ENCODE measurements around the gene NRTN. TPM values are rescaled to one million over a fixed set of nuclear protein-coding genes. Genes with fewer than 3 reads are reported as not detected.

Gene NRTN
- total RNA-seq, 2 donors from 2014 or later, result 24.1 to 70.9 TPM

DNA sequence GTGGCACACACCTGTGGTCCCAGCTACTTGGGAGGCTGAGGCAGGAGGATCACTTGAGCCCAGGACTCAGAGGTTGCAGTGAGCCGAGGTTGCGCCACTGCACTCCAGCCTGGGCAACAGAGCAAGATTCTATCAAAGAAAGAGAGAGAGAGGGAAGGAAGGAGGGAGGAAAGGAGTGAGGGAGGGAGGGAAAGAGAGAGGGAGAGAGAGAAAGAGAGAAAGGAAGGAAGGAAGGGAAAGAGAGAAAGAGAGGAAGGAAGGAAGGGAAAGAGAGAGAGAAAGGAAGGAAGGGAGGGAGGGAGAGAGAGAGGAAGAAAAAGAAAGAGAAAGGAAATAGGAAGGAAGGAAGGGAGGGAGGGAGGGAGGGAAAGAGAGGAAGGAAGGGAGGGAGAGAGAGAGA lies 12.4 kb downstream of the NRTN start:
- no peak for DNase-seq
- no peak for ATAC-seq
- Histone ChIP-seq H3K36me3 (replicated peaks in 1 of 2; ENCODE audit: insufficient read depth in 1 of 2, low read depth in 2 of 2) (no peaks in the 10 kb centered on the region), H3K4me3 (no peak overlapping the region), H3K9me3 (no peaks in the 10 kb centered on the region), H3K27me3 (no peaks in the 10 kb centered on the region), H3K4me1 (peaks cover 14% of the 10 kb centered on the region), H3K27ac (no peak overlapping the region)
- no peak for TF ChIP-seq POLR2A (IDR thresholded peaks at IDR 0.05)
- TF ChIP-seq, protein P1, sequence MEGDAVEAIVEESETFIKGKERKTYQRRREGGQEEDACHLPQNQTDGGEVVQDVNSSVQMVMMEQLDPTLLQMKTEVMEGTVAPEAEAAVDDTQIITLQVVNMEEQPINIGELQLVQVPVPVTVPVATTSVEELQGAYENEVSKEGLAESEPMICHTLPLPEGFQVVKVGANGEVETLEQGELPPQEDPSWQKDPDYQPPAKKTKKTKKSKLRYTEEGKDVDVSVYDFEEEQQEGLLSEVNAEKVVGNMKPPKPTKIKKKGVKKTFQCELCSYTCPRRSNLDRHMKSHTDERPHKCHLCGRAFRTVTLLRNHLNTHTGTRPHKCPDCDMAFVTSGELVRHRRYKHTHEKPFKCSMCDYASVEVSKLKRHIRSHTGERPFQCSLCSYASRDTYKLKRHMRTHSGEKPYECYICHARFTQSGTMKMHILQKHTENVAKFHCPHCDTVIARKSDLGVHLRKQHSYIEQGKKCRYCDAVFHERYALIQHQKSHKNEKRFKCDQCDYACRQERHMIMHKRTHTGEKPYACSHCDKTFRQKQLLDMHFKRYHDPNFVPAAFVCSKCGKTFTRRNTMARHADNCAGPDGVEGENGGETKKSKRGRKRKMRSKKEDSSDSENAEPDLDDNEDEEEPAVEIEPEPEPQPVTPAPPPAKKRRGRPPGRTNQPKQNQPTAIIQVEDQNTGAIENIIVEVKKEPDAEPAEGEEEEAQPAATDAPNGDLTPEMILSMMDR (IDR thresholded peaks at IDR 0.05), result no peak
- intact Hi-C loops (cut with DNase I), result no loop called here
- WGBS, 2 donors, result 90 to 94% methylated on average over 2 of the region's 2 CpGs

DNA sequence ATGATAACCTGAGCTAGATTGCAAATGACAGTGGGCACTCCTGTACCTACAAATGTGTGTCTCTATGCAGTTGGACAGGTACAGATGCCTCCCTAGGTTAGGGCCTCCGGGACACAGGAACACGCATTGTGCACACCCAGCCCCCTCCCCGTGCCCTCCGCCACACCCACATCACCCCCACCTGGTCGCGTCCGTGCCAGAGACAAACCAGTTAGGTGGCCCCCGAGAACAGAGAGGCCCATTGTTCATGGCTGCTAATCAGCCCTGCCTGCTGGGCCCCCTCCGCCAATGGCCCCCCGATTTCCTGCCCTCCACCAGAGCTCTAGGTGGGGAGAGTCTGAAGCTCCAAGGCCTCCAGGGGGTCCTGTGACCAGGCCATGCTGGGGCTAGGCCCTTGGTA lies 13.7 kb downstream of the NRTN start:
- Histone ChIP-seq H3K4me3 (no peak overlapping the region), H3K9me3 (no peaks in the 10 kb centered on the region), H3K4me1 (peaks cover 17% of the 10 kb centered on the region), H3K27me3 (no peaks in the 10 kb centered on the region), H3K36me3 (replicated peaks in 1 of 2; ENCODE audit: insufficient read depth in 1 of 2, low read depth in 2 of 2) (no peaks in the 10 kb centered on the region), H3K27ac (peak overlapping the region in 3 of 4 donors; percentile 20 to 45 (median 41))
- no peak for TF ChIP-seq POLR2A (IDR thresholded peaks at IDR 0.05)
- TF ChIP-seq, protein P1 (IDR thresholded peaks at IDR 0.05), result no peak
- DNase-seq, result peak in 3 of 4 donors; percentile 40 to 53 (median 48)
- 40 to 100% methylated on average over 1 to 10 of the region's 10 CpGs for WGBS, 2 donors
- peak; percentile 56 for ATAC-seq
- intact Hi-C loops (cut with DNase I), result no loop called here

DNA sequence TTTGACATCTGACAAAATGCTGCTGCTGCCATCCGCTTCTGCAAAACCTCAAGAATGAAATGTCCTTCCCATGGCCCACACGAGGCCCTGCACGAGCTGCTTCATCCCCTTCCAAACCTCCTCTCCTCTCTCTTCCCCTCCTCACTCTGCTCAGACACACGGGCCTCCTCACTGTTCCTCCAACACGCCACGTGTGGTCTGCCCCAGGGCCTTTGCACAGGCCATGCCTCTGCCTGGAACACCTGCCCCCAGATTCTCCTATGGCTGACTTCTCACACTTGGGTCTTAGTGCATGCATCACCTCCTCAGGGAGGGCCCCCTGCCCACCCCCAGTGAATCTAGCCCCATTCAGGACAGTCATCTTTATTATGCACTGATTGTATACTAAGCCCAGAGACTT lies 15.9 kb downstream of the NRTN start:
- H3K27me3 ChIP-seq, result no peaks in the 10 kb centered on the region
- no peaks in the 10 kb centered on the region for H3K36me3 ChIP-seq (replicated peaks in 1 of 2; ENCODE audit: insufficient read depth in 1 of 2, low read depth in 2 of 2)
- ATAC-seq, result no peak
- 75 to 92% methylated on average over 6 of the region's 6 CpGs for WGBS, 2 donors
- DNase-seq, result no peak
- no peaks in the 10 kb centered on the region for H3K9me3 ChIP-seq
- TF ChIP-seq, protein P1 (IDR thresholded peaks at IDR 0.05), result no peak
- no peak overlapping the region for H3K27ac ChIP-seq
- no peak overlapping the region for H3K4me3 ChIP-seq
- intact Hi-C loops (cut with DNase I), result no loop called here
- peaks cover 17% of the 10 kb centered on the region for H3K4me1 ChIP-seq

DNA sequence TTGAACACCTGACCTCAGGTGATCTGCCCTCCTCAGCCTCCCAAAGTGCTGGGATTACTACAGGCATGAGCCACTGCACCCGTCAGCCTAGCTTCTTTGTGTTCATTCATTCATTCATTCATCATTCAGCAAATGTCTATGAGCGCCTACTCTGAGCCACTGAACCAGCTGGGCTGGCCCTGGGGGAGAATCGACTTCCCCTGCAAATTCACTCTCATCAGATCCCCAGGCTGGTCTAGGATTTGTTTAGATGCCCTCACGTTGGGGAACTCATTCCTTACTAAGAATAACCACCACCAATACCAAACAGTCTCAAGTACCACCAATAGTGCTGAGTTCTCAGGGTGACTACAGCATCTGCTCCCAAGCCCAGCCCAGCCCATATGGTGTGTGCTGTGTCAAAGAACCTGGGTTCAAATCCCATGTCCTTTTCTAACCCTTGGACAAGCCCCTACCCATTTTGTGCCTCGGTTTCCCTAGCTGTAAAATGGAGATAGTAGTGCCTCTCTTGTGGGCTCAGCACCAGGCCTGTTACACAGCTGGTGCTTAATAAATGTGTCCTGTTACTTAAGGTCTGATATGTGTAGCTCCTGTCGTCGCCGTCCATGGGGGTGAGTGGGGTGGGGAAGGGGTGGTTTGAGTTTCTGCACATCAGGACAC lies 16.8 kb downstream of the NRTN start:
- no peak for ATAC-seq
- 35 to 50% methylated on average over 8 of the region's 8 CpGs for WGBS, 2 donors

More for the DNA sequence above, 16.8 kb downstream of the NRTN start:
- intact Hi-C loops (cut with DNase I), result no loop called here
- no peak overlapping the region for H3K4me3 ChIP-seq
- H3K27ac ChIP-seq, result no peak overlapping the region
- H3K9me3 ChIP-seq, result no peaks in the 10 kb centered on the region
- TF ChIP-seq, protein P1 (IDR thresholded peaks at IDR 0.05), result no peak
- TF ChIP-seq POLR2A (IDR thresholded peaks at IDR 0.05), result no peak
- no peaks in the 10 kb centered on the region for H3K27me3 ChIP-seq
- no peak for DNase-seq
- H3K36me3 ChIP-seq (replicated peaks in 1 of 2; ENCODE audit: insufficient read depth in 1 of 2, low read depth in 2 of 2), result no peaks in the 10 kb centered on the region
- H3K4me1 ChIP-seq, result peaks cover 25% of the 10 kb centered on the region

Measured in body of pancreas (tissue), 4 donors.